Uterus (tissue), 4 donors: ENCODE measurements around the gene STX2. TPM values are rescaled to one million over a fixed set of nuclear protein-coding genes. Genes with fewer than 3 reads are reported as not detected.

Experiments
- DNase-seq, 2 donors: peaks; one replicate each; pipeline ENCODE4 v3.0.0-alpha.2; 2019 to 2020
- H3K27ac ChIP-seq, 2 donors: fragments of 200-600 bp; sonication (generic); 1 replicate in 1 of 2; 2 replicates in 1 of 2; pipeline ENCODE4 v1.5.1; 2016 to 2018
- H3K27me3 ChIP-seq, 2 donors: fragments of 200-600 bp; sonication (generic); one replicate each; pipeline ENCODE4 v1.5.1; 2018 to 2019; ENCODE audit warnings: control low read depth in 1 of 2
- H3K36me3 ChIP-seq, 2 donors: fragments of 200-600 bp; sonication (generic); one replicate each; pipeline ENCODE4 v1.5.1; 2019; ENCODE audit warnings: control low read depth in 1 of 2
- H3K4me1 ChIP-seq, 2 donors: fragments of 200-600 bp; sonication (generic); one replicate each; pipeline ENCODE4 v1.5.1; 2018 to 2019; ENCODE audit warnings: control low read depth in 1 of 2
- H3K4me3 ChIP-seq, 2 donors: fragments of 200-600 bp; sonication (generic); 1 replicate in 1 of 2; 2 replicates in 1 of 2; pipeline ENCODE4 v1.5.1; 2018 to 2019; ENCODE audit warnings: mild to moderate bottlenecking in 1 of 2
- H3K9me3 ChIP-seq, 2 donors: fragments of 200-600 bp; sonication (generic); one replicate each; pipeline ENCODE4 v1.5.1; 2019; ENCODE audit warnings: control low read depth in 1 of 2
- CTCF ChIP-seq, 4 experiments: fragments of 200-600 bp in 2 of 4; fragments of 450-650 bp in 2 of 4; sonication (generic) in 2 of 4; IDR thresholded peaks; one replicate each; pipeline ENCODE4 v1.5.1; 2016 to 2019; ENCODE audit warnings: antibody characterized with exemption in 4 of 4, mild to moderate bottlenecking in 2 of 4, moderate library complexity in 1 of 4
- POLR2A ChIP-seq, 2 donors: fragments of 450-650 bp; IDR thresholded peaks; one replicate each; pipeline ENCODE4 v1.6.1; 2016; ENCODE audit warnings: antibody characterized with exemption in 2 of 2, mild to moderate bottlenecking in 1 of 2, moderate library complexity in 1 of 2
- intact Hi-C: fragments of 100-400 bp; cut with DNase I; formaldehyde crosslinking; loops from one replicate; pipeline ENCODE4 v1.15.1; 2023; ENCODE audit warnings: low total_unique reads
- total RNA-seq, 4 donors: library from RNA; depleted of rRNA in 3 of 4; stranded (reverse); fragments of >200 nt in 3 of 4; gene quantifications; one replicate each; pipeline versions ENCODE4 v1.1.0 to v1.2.4, GENCODE V29; 2014 to 2023
- donor health status: DM: yes; HTN: yes; CAD: no.

The STX2 gene
- total RNA-seq, 4 donors from 2014 or later: 33.5 to 44.6 (median 35.4) TPM

DNA sequence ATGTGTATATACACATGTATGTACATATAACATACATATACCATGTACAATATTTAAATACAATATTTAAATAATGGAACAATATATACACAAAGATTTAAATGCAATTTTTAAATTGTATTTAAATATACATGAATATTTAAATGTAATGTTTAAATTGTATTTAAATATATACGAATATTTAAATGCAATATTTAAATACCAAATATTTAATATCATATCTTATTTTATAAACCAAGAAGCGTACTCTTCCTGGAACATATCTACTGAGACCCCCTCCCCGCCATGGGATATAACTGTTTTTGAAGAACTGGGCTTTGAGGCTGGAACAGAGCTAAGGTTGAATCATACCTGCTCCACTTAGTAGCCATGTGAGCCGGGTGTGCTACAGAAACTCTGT is 93.1 kb downstream of the STX2 start:
- Histone ChIP-seq H3K4me1 (no peaks in the 10 kb centered on the region), H3K27me3 (no peaks in the 10 kb centered on the region), H3K36me3 (no peaks in the 10 kb centered on the region), H3K27ac (no peak overlapping the region), H3K9me3 (no peaks in the 10 kb centered on the region), H3K4me3 (no peak overlapping the region)
- TF ChIP-seq POLR2A (IDR thresholded peaks at IDR 0.05) (no peak), CTCF (IDR thresholded peaks at IDR 0.05) (no peak)
- DNase-seq: no peak
- intact Hi-C loops: no loop called here

DNA sequence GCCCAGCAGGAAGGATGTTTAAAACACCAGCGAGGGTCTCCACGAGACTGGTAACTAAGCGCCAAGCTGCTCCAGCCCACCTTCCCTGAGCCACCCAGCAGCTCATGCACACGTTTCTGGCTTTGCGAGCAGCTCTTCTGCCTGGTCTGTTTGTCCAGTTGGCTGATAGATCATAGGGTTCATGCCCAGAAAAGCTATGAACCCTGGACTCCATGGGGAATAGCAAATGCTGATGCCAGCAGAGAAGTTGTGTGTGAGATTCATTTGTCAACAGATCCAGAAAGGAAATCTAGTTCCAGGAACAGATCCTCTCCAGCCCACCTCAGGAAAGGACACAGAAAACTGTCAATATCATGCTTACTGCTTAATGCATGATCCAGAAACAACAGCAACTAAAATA is 94.8 kb downstream of the STX2 start:
- Histone ChIP-seq H3K27ac (no peak overlapping the region), H3K4me3 (no peak overlapping the region), H3K36me3 (no peaks in the 10 kb centered on the region), H3K4me1 (no peaks in the 10 kb centered on the region), H3K27me3 (no peaks in the 10 kb centered on the region), H3K9me3 (no peaks in the 10 kb centered on the region)
- intact Hi-C loops: no loop called here
- no peak for TF ChIP-seq CTCF (IDR thresholded peaks at IDR 0.05)
- no peak for TF ChIP-seq POLR2A (IDR thresholded peaks at IDR 0.05)
- no peak for DNase-seq

DNA sequence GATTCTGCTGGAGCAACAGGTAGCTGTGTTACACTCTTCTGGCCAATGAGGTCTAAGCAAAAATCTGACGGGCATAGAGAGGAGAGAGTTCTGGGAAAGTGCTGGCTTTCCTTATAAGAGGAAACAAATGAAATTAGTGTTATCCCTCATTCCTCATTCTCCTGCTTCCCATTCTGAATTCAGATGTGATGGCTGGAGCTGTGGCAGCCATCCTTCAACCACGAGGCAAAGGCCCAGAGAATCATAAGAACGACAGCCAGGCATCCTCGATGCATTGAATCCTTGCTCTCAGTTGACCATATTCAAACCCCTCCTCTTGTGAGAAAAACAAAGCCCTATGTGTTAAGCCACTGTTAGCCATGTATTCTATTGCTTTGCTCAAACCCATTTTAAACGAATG is 95.4 kb downstream of the STX2 start:
- Histone ChIP-seq H3K9me3 (no peaks in the 10 kb centered on the region), H3K27ac (no peak overlapping the region), H3K36me3 (no peaks in the 10 kb centered on the region), H3K4me1 (no peaks in the 10 kb centered on the region), H3K27me3 (no peaks in the 10 kb centered on the region), H3K4me3 (no peak overlapping the region)
- intact Hi-C loops: no loop called here
- DNase-seq: no peak
- TF ChIP-seq CTCF (IDR thresholded peaks at IDR 0.05): no peak
- TF ChIP-seq POLR2A (IDR thresholded peaks at IDR 0.05): no peak

- no peaks in the 10 kb centered on the region for H3K36me3 ChIP-seq
- H3K4me1 ChIP-seq: no peaks in the 10 kb centered on the region
- no peak overlapping the region for H3K27ac ChIP-seq
- H3K4me3 ChIP-seq: no peak overlapping the region
- intact Hi-C loops: no loop called here
- no peaks in the 10 kb centered on the region for H3K27me3 ChIP-seq
- TF ChIP-seq CTCF (IDR thresholded peaks at IDR 0.05) (no peak), POLR2A (IDR thresholded peaks at IDR 0.05) (no peak)
- no peak for DNase-seq
- H3K9me3 ChIP-seq: no peaks in the 10 kb centered on the region
Observed at GRCh38 chr12:130743176-130743575, 95.9 kb downstream of the STX2 start.

DNA sequence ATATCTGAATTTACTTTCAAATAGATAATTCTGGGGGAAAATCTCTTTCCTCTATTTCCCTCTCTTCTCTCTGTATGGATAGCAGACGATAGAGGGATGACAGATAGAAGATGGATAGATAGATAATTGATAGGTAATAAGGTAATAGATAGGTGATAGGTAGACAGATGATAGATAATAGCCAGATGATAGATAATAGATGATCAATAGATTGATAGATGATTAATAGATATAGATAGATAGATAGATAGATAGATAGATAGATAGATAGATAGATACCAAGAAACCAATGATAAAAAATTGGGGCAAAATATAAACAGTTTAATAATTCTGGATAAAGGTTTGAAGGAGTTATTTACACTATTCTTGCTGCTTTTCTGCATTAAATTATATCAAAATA is 96.3 kb downstream of the STX2 start:
- DNase-seq: no peak
- H3K27me3 ChIP-seq: no peaks in the 10 kb centered on the region
- no peaks in the 10 kb centered on the region for H3K9me3 ChIP-seq
- no peaks in the 10 kb centered on the region for H3K36me3 ChIP-seq
- no peak overlapping the region for H3K27ac ChIP-seq
- no peak overlapping the region for H3K4me3 ChIP-seq
- H3K4me1 ChIP-seq: no peaks in the 10 kb centered on the region
- intact Hi-C loops: no loop called here
- TF ChIP-seq POLR2A (IDR thresholded peaks at IDR 0.05) (no peak), CTCF (IDR thresholded peaks at IDR 0.05) (no peak)
